IMR-90 (cell line): ENCODE data around the gene HCFC1R1. TPM values are rescaled to one million over a fixed set of nuclear protein-coding genes. Genes with fewer than 3 reads are reported as not detected.

ENCODE experiments used
- ATAC-seq: fragments of 200-7000 bp; cut with Tn5 transposase; 2 replicates; pipeline ENCODE4 v1.9.1; 2020; ENCODE audit warnings: low read depth, mild to moderate bottlenecking, moderate library complexity
- BruUV-seq: library from RNA; stranded (reverse); fragments of 400-500 nt; replicated peaks from 2 replicates; lab custom pipeline; 2021; lab: Mats Ljungman, UMichigan
- CTCF ChIA-PET: fragments of 300-600 bp; formaldehyde crosslinking; extraction: SDS; loops from one replicate; lab custom pipeline; 2021; ENCODE audit warnings: antibody characterized with exemption; lab: Yijun Ruan, JAX
- POLR2A ChIA-PET: fragments of 300-600 bp; sonication (Branson Sonifier 250); formaldehyde crosslinking; loops from one replicate; lab custom pipeline; 2022; ENCODE audit warnings: antibody characterized with exemption; ENCODE audit not compliant: unreplicated experiment; lab: Charles Lee
- DNase-seq: peaks from one replicate; pipeline ENCODE4 v3.0.0; 2013
- H2AFZ ChIP-seq: replicated peaks from 2 replicates; pipeline ENCODE3; 2013; ENCODE audit warnings: low read length, mild to moderate bottlenecking; ENCODE audit not compliant: poor library complexity
- H2AK5ac ChIP-seq: 2 replicates; pipeline ENCODE4 v1.6.1; 2013; ENCODE audit warnings: low read depth, low read length, inconsistent platforms
- H2AK9ac ChIP-seq: replicated peaks from 2 replicates; pipeline ENCODE3; 2013; ENCODE audit warnings: mild to moderate bottlenecking, low read depth, low read length, moderate library complexity; ENCODE audit not compliant: poor library complexity
- H2BK120ac ChIP-seq: 2 replicates; pipeline ENCODE4 v1.6.1; 2013; ENCODE audit warnings: low read depth, low read length, inconsistent platforms
- H2BK15ac ChIP-seq: 3 replicates; pipeline ENCODE4 v1.6.1; 2013; ENCODE audit warnings: low read depth, low read length, inconsistent platforms
- H2BK20ac ChIP-seq: 2 replicates; pipeline ENCODE4 v1.6.1; 2013; ENCODE audit warnings: low read depth, mild to moderate bottlenecking, inconsistent platforms, low read length, moderate library complexity
- H2BK5ac ChIP-seq: 2 replicates; pipeline ENCODE4 v1.6.1; 2013; ENCODE audit warnings: mild to moderate bottlenecking, low read depth, low read length, inconsistent platforms; ENCODE audit not compliant: poor library complexity, severe bottlenecking
- H3K14ac ChIP-seq: replicated peaks from 2 replicates; pipeline ENCODE4 v1.6.1; 2013; ENCODE audit warnings: low read depth, low read length, inconsistent platforms
- H3K18ac ChIP-seq: 2 replicates; pipeline ENCODE4 v1.6.1; 2013; ENCODE audit warnings: low read depth, low read length, control low read depth
- H3K23ac ChIP-seq: 2 replicates; pipeline ENCODE4 v1.6.1; 2013; ENCODE audit warnings: low read depth, low read length, inconsistent platforms
- H3K27ac ChIP-seq: 2 replicates; pipeline ENCODE4 v1.5.1; 2013; ENCODE audit warnings: mild to moderate bottlenecking, control low read depth, low read length; ENCODE audit not compliant: insufficient read depth
- H3K27me3 ChIP-seq: 2 replicates; pipeline ENCODE4 v1.6.1; 2013; ENCODE audit warnings: low read length; ENCODE audit not compliant: control insufficient read depth, insufficient read depth
- H3K36me3 ChIP-seq: 2 replicates; pipeline ENCODE4 v1.6.1; 2013; ENCODE audit warnings: low read length, mixed read lengths; ENCODE audit not compliant: control insufficient read depth, insufficient read depth
- H3K4ac ChIP-seq: 2 replicates; pipeline ENCODE4 v1.6.1; 2013; ENCODE audit warnings: low read depth, low read length, inconsistent platforms
- H3K4me1 ChIP-seq: 2 replicates; pipeline ENCODE4 v1.6.1; 2013; ENCODE audit warnings: low read length, mixed read lengths; ENCODE audit not compliant: control insufficient read depth, insufficient read depth
- H3K4me2 ChIP-seq: 2 replicates; pipeline ENCODE4 v1.6.1; 2013; ENCODE audit warnings: low read depth, mild to moderate bottlenecking, control low read depth, low read length, moderate library complexity
- H3K4me3 ChIP-seq: 2 replicates; pipeline ENCODE4 v1.5.1; 2013; ENCODE audit warnings: low read depth, mild to moderate bottlenecking, control low read depth, low read length, moderate library complexity; ENCODE audit not compliant: insufficient read depth
- H3K56ac ChIP-seq: 2 replicates; pipeline ENCODE4 v1.6.1; 2013; ENCODE audit warnings: low read length, inconsistent platforms; ENCODE audit not compliant: insufficient read depth; ENCODE audit errors: extremely low read depth
- H3K79me1 ChIP-seq, 2 experiments: 2 replicates each; pipeline ENCODE4 v1.6.1; 2013; ENCODE audit warnings: low read length in 2 of 2, inconsistent platforms in 1 of 2, low read depth in 1 of 2
- H3K9ac ChIP-seq: 2 replicates; pipeline ENCODE4 v1.6.1; 2013; ENCODE audit warnings: low read depth, low read length, control low read depth
- H3K9me1 ChIP-seq: 2 replicates; pipeline ENCODE4 v1.6.1; 2013; ENCODE audit warnings: low read length, inconsistent platforms; ENCODE audit not compliant: insufficient read depth
- H3K9me3 ChIP-seq: 2 replicates; pipeline ENCODE4 v1.6.1; 2013; ENCODE audit warnings: low read length; ENCODE audit not compliant: control insufficient read depth, insufficient read depth
- H4K20me1 ChIP-seq: 2 replicates; pipeline ENCODE4 v1.6.1; 2013; ENCODE audit warnings: low read length, inconsistent platforms; ENCODE audit not compliant: insufficient read depth
- H4K5ac ChIP-seq: 2 replicates; pipeline ENCODE4 v1.6.1; 2013; ENCODE audit warnings: mild to moderate bottlenecking, low read depth, low read length, control low read depth
- H4K8ac ChIP-seq, 2 experiments: 2 replicates each; pipeline ENCODE4 v1.6.1; 2013; ENCODE audit warnings: low read depth in 2 of 2, low read length in 2 of 2, control low read depth in 1 of 2, inconsistent platforms in 1 of 2
- H4K91ac ChIP-seq: 2 replicates; pipeline ENCODE4 v1.6.1; 2013; ENCODE audit warnings: low read depth, low read length, inconsistent platforms; ENCODE audit not compliant: insufficient read depth
- BHLHE40 ChIP-seq: fragments of 150-350 bp; IDR thresholded peaks from 2 replicates; pipeline ENCODE4 v1.6.1; 2016; ENCODE audit warnings: mild to moderate bottlenecking, low read depth, low read length
- MXI1 ChIP-seq: IDR thresholded peaks from 2 replicates; pipeline ENCODE4 v1.6.1; 2012; ENCODE audit warnings: low read depth, mild to moderate bottlenecking, low read length, moderate library complexity, borderline replicate concordance
- NFE2L2 ChIP-seq: fragments of 150-350 bp; IDR thresholded peaks from 2 replicates; pipeline ENCODE4 v1.6.1; 2016; ENCODE audit warnings: low read depth, mild to moderate bottlenecking, low read length
- POLR2A ChIP-seq: IDR thresholded peaks from 2 replicates; pipeline ENCODE4 v1.6.1; 2012; ENCODE audit warnings: mild to moderate bottlenecking, low read depth, low read length
- RCOR1 ChIP-seq: IDR thresholded peaks from 2 replicates; pipeline ENCODE4 v1.6.1; 2012; ENCODE audit warnings: mild to moderate bottlenecking, low read length, improper control_type of control experiment; ENCODE audit not compliant: insufficient replicate concordance
- WGBS, 2 experiments: methylation state at CpG; one replicate each; pipeline versions ENCODE4 v1.1.5 to v1.1.7; 2013; ENCODE audit warnings: missing lambda C conversion rate in 2 of 2; ENCODE audit not compliant: insufficient read length in 1 of 2; ENCODE audit errors: extremely low coverage in 2 of 2; 5-methylcytosine and 5-hydroxymethylcytosine counted together
- dilution Hi-C: fragments of 300-500 bp; cut with HindIII; formaldehyde crosslinking; loops from one replicate; pipeline ENCODE4 v1.14.3; 2018; ENCODE audit warnings: low sequenced_read_pairs; ENCODE audit not compliant: unreplicated experiment
- in situ Hi-C: fragments of 300-500 bp; cut with MboI; formaldehyde crosslinking; loops from 3 replicates; pipeline ENCODE4 v1.14.3; 2019; ENCODE audit warnings: low sequenced_read_pairs, inconsistent platforms, mixed read lengths
- intact Hi-C: fragments of 100-400 bp; cut with micrococcal nuclease; formaldehyde crosslinking; loops from 2 replicates; pipeline ENCODE4 v1.10.0; 2022
- polyA plus RNA-seq, 3 experiments: library from polyadenylated mRNA; depleted of rRNA; stranded (reverse); fragments of >200 nt; gene quantifications; 2 replicates each; pipeline ENCODE4 v1.2.3, GENCODE V29; 2012; ENCODE audit warnings: low replicate concordance in 1 of 3
- total RNA-seq: library from RNA; depleted of rRNA; stranded (reverse); fragments of >200 nt; gene quantifications from 2 replicates; pipeline ENCODE4 v1.2.3, GENCODE V29; 2012

HCFC1R1 gene
- total and polyA plus RNA-seq, 2 of the 4 experiments (the other 2 are of a cell fraction): 7.2 to 57.9 TPM

- Histone ChIP-seq H3K27ac (no peak overlapping the region), H2BK15ac (no peak overlapping the region), H4K91ac (no peak overlapping the region), H3K23ac (no peak overlapping the region), H3K36me3 (peaks cover 11% of the 10 kb centered on the region; the same call in 1 of the 2 replicates), H2BK120ac (no peak overlapping the region), H2BK20ac (no peak overlapping the region), H2AK5ac (no peak overlapping the region), H3K18ac (no peak overlapping the region), H3K14ac (no peak overlapping the region), H3K27me3 (peaks cover 41% of the 10 kb centered on the region), H3K79me1 (no peaks in the 10 kb centered on the region), H2AK9ac (peak overlapping the region; percentile 57), H4K5ac (no peak overlapping the region), H3K9me3 (no peaks in the 10 kb centered on the region), H4K20me1 (peaks cover 7% of the 10 kb centered on the region; the same call in 1 of the 2 replicates), H3K4me3 (no peak overlapping the region), H2BK5ac (no peak overlapping the region), H3K4me2 (no peak overlapping the region), H2AFZ (no peak overlapping the region), H3K9me1 (no peaks in the 10 kb centered on the region), H3K4me1 (no peaks in the 10 kb centered on the region), H3K9ac (no peak overlapping the region), H3K4ac (no peak overlapping the region), H4K8ac (no peak overlapping the region), H3K56ac (no peak overlapping the region)
- 75% methylated on average over 18 of the region's 33 CpGs; no CpG with 5 or more reads in 1 of the 2 experiments for WGBS, 2 experiments
- ChIA-PET POLR2A (interaction anchor here (1.6 kb wide), 1 partner anchor 9 kb away, joined by 7 read pairs; no protein-coding TSS in a partner anchor), CTCF (interaction anchor here (0.7 to 1.7 kb wide), 7 partner anchors 7 to 231 kb away, joined by 3 to 12 read pairs (median 4); partner anchors contain the start of genes HCFC1R1 and TNFRSF12A)
- DNase-seq: no peak
- no peak for ATAC-seq
- intact Hi-C loops (no loop called here), dilution Hi-C loops (no loop called here), in situ Hi-C loops (no loop called here)
- BruUV-seq: no TSS peak
- TF ChIP-seq NFE2L2 (no peak), BHLHE40 (no peak), POLR2A (peak; percentile 31; the same call in 1 of the 2 replicates), RCOR1 (no peak), MXI1 (no peak)
Measured at GRCh38 chr16:3030222-3031212, 6.8 kb upstream of the HCFC1R1 start.
